Upper lobe of left lung (tissue), 4 donors: Measurements from ENCODE around the gene DENND1A.

ENCODE experiments used
- EP300 ChIP-seq, 4 donors: sonication (generic); formaldehyde crosslinking; IDR thresholded peaks; one replicate each; pipeline ENCODE4 v1.5.1; 2017; ENCODE audit warnings: antibody characterized with exemption in 4 of 4, control low read depth in 2 of 4
- POLR2A ChIP-seq, 4 donors: fragments of 450-650 bp; IDR thresholded peaks; one replicate each; pipeline ENCODE4 v1.5.1; 2016 to 2017; ENCODE audit warnings: antibody characterized with exemption in 4 of 4, mild to moderate bottlenecking in 2 of 4
- POLR2AphosphoS5 ChIP-seq, 2 donors: sonication (generic); formaldehyde crosslinking; IDR thresholded peaks; one replicate each; pipeline ENCODE4 v1.5.1; 2017; ENCODE audit warnings: antibody characterized with exemption in 2 of 2
- TF ChIP-seq, protein P1 (sequence below), 6 experiments: fragments of 450-650 bp in 4 of 6; fragments of 200-600 bp in 2 of 6; sonication (generic) in 2 of 6; IDR thresholded peaks; one replicate each; pipeline ENCODE4 v1.5.1; 2016 to 2019; ENCODE audit warnings: antibody characterized with exemption in 6 of 6

DNA sequence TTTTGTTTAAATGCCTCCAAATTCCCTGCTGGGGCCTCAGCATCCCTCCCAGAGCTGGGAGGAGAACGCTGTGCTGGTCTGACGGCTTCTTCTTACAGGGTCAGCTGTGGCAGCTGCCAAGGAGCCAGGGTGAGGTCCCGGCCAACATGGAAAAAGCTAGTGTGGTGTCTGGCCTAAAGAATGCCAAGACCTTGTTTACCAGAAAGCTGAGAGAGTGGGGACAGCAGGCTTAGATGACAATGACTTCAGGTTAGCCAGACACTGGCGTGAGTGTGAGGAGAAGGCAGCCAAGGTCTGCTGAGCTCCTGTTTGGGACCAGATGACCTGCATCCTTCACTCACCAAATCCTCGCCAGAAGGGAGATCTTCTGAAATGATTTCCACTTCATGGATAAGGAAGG lies 461.4 kb downstream of the DENND1A start:
- TF ChIP-seq, protein P1, sequence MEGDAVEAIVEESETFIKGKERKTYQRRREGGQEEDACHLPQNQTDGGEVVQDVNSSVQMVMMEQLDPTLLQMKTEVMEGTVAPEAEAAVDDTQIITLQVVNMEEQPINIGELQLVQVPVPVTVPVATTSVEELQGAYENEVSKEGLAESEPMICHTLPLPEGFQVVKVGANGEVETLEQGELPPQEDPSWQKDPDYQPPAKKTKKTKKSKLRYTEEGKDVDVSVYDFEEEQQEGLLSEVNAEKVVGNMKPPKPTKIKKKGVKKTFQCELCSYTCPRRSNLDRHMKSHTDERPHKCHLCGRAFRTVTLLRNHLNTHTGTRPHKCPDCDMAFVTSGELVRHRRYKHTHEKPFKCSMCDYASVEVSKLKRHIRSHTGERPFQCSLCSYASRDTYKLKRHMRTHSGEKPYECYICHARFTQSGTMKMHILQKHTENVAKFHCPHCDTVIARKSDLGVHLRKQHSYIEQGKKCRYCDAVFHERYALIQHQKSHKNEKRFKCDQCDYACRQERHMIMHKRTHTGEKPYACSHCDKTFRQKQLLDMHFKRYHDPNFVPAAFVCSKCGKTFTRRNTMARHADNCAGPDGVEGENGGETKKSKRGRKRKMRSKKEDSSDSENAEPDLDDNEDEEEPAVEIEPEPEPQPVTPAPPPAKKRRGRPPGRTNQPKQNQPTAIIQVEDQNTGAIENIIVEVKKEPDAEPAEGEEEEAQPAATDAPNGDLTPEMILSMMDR (IDR thresholded peaks at IDR 0.05), result no peak
- no peak for TF ChIP-seq POLR2AphosphoS5 (IDR thresholded peaks at IDR 0.05)
- no peak for TF ChIP-seq POLR2A (IDR thresholded peaks at IDR 0.05)
- no peak for TF ChIP-seq EP300 (IDR thresholded peaks at IDR 0.05)
